H1 (cell line): Measurements from ENCODE around the gene CMIP.

ENCODE experiments used
- BCL11A ChIP-seq, 2 experiments: IDR thresholded peaks; one replicate each; pipeline ENCODE4 v1.6.1; 2011; ENCODE audit warnings: low read depth in 2 of 2, low read length in 2 of 2, mild to moderate bottlenecking in 2 of 2
- EP300 ChIP-seq, 2 experiments: IDR thresholded peaks; 1 replicate in 1 of 2; 2 replicates in 1 of 2; pipeline ENCODE4 v1.6.1; 2011 to 2012; ENCODE audit warnings: low read depth in 2 of 2, low read length in 2 of 2, mild to moderate bottlenecking in 2 of 2, borderline replicate concordance in 1 of 2, inconsistent platforms in 1 of 2, moderate library complexity in 1 of 2
- JUND ChIP-seq: IDR thresholded peaks from 2 replicates; pipeline ENCODE4 v1.6.1; 2011; ENCODE audit warnings: mild to moderate bottlenecking, improper control_type of control experiment, low read length
- POLR2A ChIP-seq, 2 experiments: IDR thresholded peaks; 1 replicate in 1 of 2; 2 replicates in 1 of 2; pipeline ENCODE4 v1.6.1; 2011; ENCODE audit warnings: low read depth in 2 of 2, low read length in 2 of 2, mild to moderate bottlenecking in 2 of 2; ENCODE audit errors: control extremely low read depth in 1 of 2
- POLR2AphosphoS5 ChIP-seq: IDR thresholded peaks from 2 replicates; pipeline ENCODE4 v1.6.1; 2011; ENCODE audit warnings: low read depth, low read length
- RXRA ChIP-seq: IDR thresholded peaks from 2 replicates; pipeline ENCODE4 v1.6.1; 2011; ENCODE audit warnings: low read depth, mild to moderate bottlenecking, low read length, moderate library complexity; ENCODE audit not compliant: insufficient read depth
- TF ChIP-seq, protein P1 (sequence below), 3 experiments: IDR thresholded peaks; 1 replicate in 2 of 3; 2 replicates in 1 of 3; pipeline versions ENCODE4 v1.5.1 to v1.6.1; 2011; ENCODE audit warnings: low read length in 3 of 3, mild to moderate bottlenecking in 3 of 3, inconsistent platforms in 2 of 3, low read depth in 1 of 3, moderate library complexity in 1 of 3; ENCODE audit not compliant: insufficient read depth in 1 of 3; ENCODE audit errors: control extremely low read depth in 1 of 3
- TF ChIP-seq, protein P2 (sequence below): IDR thresholded peaks from 2 replicates; pipeline ENCODE4 v1.6.1; 2012; ENCODE audit warnings: inconsistent platforms
- TF ChIP-seq, protein P3 (sequence below): fragments of 300-600 bp; sonication (generic); IDR thresholded peaks from 2 replicates; pipeline ENCODE4 v1.7.1; 2012; ENCODE audit warnings: low read length, moderate library complexity, mild to moderate bottlenecking, inconsistent platforms; ENCODE audit not compliant: insufficient replicate concordance

DNA sequence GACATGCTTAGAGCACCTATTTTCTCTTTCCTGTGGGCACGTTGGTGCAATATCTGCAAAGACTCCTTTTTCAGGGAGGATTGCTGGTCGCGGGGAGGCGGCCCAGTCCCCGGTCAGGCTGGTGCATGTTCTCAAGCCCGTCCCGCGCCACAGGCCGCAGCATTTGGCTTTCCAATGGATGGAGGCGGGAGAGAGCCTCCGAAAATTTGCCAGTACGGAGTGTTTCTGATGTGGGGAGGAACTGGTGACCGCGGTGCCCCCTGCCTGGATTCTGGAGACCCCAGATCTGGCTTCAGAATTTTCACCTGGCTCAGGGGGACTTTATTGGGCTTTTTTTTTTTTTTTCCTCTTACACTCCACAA, 2.3 kb downstream of the CMIP start:
- TF ChIP-seq, protein P1, sequence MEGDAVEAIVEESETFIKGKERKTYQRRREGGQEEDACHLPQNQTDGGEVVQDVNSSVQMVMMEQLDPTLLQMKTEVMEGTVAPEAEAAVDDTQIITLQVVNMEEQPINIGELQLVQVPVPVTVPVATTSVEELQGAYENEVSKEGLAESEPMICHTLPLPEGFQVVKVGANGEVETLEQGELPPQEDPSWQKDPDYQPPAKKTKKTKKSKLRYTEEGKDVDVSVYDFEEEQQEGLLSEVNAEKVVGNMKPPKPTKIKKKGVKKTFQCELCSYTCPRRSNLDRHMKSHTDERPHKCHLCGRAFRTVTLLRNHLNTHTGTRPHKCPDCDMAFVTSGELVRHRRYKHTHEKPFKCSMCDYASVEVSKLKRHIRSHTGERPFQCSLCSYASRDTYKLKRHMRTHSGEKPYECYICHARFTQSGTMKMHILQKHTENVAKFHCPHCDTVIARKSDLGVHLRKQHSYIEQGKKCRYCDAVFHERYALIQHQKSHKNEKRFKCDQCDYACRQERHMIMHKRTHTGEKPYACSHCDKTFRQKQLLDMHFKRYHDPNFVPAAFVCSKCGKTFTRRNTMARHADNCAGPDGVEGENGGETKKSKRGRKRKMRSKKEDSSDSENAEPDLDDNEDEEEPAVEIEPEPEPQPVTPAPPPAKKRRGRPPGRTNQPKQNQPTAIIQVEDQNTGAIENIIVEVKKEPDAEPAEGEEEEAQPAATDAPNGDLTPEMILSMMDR (IDR thresholded peaks at IDR 0.05; ENCODE audit: control extremely low read depth in 1 of 3, insufficient read depth in 1 of 3, low read depth in 1 of 3, low read length in 3 of 3) = no peak
- no peak for TF ChIP-seq POLR2A (IDR thresholded peaks at IDR 0.05; ENCODE audit: control extremely low read depth in 1 of 2, low read depth in 2 of 2, low read length in 2 of 2)
- no peak for TF ChIP-seq JUND
- TF ChIP-seq, protein P2, sequence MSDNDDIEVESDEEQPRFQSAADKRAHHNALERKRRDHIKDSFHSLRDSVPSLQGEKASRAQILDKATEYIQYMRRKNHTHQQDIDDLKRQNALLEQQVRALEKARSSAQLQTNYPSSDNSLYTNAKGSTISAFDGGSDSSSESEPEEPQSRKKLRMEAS = no peak
- no peak for TF ChIP-seq POLR2AphosphoS5
- TF ChIP-seq, protein P3, sequence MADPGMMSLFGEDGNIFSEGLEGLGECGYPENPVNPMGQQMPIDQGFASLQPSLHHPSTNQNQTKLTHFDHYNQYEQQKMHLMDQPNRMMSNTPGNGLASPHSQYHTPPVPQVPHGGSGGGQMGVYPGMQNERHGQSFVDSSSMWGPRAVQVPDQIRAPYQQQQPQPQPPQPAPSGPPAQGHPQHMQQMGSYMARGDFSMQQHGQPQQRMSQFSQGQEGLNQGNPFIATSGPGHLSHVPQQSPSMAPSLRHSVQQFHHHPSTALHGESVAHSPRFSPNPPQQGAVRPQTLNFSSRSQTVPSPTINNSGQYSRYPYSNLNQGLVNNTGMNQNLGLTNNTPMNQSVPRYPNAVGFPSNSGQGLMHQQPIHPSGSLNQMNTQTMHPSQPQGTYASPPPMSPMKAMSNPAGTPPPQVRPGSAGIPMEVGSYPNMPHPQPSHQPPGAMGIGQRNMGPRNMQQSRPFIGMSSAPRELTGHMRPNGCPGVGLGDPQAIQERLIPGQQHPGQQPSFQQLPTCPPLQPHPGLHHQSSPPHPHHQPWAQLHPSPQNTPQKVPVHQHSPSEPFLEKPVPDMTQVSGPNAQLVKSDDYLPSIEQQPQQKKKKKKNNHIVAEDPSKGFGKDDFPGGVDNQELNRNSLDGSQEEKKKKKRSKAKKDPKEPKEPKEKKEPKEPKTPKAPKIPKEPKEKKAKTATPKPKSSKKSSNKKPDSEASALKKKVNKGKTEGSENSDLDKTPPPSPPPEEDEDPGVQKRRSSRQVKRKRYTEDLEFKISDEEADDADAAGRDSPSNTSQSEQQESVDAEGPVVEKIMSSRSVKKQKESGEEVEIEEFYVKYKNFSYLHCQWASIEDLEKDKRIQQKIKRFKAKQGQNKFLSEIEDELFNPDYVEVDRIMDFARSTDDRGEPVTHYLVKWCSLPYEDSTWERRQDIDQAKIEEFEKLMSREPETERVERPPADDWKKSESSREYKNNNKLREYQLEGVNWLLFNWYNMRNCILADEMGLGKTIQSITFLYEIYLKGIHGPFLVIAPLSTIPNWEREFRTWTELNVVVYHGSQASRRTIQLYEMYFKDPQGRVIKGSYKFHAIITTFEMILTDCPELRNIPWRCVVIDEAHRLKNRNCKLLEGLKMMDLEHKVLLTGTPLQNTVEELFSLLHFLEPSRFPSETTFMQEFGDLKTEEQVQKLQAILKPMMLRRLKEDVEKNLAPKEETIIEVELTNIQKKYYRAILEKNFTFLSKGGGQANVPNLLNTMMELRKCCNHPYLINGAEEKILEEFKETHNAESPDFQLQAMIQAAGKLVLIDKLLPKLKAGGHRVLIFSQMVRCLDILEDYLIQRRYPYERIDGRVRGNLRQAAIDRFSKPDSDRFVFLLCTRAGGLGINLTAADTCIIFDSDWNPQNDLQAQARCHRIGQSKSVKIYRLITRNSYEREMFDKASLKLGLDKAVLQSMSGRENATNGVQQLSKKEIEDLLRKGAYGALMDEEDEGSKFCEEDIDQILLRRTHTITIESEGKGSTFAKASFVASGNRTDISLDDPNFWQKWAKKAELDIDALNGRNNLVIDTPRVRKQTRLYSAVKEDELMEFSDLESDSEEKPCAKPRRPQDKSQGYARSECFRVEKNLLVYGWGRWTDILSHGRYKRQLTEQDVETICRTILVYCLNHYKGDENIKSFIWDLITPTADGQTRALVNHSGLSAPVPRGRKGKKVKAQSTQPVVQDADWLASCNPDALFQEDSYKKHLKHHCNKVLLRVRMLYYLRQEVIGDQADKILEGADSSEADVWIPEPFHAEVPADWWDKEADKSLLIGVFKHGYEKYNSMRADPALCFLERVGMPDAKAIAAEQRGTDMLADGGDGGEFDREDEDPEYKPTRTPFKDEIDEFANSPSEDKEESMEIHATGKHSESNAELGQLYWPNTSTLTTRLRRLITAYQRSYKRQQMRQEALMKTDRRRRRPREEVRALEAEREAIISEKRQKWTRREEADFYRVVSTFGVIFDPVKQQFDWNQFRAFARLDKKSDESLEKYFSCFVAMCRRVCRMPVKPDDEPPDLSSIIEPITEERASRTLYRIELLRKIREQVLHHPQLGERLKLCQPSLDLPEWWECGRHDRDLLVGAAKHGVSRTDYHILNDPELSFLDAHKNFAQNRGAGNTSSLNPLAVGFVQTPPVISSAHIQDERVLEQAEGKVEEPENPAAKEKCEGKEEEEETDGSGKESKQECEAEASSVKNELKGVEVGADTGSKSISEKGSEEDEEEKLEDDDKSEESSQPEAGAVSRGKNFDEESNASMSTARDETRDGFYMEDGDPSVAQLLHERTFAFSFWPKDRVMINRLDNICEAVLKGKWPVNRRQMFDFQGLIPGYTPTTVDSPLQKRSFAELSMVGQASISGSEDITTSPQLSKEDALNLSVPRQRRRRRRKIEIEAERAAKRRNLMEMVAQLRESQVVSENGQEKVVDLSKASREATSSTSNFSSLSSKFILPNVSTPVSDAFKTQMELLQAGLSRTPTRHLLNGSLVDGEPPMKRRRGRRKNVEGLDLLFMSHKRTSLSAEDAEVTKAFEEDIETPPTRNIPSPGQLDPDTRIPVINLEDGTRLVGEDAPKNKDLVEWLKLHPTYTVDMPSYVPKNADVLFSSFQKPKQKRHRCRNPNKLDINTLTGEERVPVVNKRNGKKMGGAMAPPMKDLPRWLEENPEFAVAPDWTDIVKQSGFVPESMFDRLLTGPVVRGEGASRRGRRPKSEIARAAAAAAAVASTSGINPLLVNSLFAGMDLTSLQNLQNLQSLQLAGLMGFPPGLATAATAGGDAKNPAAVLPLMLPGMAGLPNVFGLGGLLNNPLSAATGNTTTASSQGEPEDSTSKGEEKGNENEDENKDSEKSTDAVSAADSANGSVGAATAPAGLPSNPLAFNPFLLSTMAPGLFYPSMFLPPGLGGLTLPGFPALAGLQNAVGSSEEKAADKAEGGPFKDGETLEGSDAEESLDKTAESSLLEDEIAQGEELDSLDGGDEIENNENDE = no peak
- TF ChIP-seq BCL11A (IDR thresholded peaks at IDR 0.05; ENCODE audit: low read depth in 2 of 2, low read length in 2 of 2) = no peak
- TF ChIP-seq RXRA = no peak
- TF ChIP-seq EP300 (IDR thresholded peaks at IDR 0.05; ENCODE audit: borderline replicate concordance in 1 of 2, low read depth in 2 of 2, low read length in 2 of 2) = no peak
